ENCODE measurements around the gene TMEM89.

DNA sequence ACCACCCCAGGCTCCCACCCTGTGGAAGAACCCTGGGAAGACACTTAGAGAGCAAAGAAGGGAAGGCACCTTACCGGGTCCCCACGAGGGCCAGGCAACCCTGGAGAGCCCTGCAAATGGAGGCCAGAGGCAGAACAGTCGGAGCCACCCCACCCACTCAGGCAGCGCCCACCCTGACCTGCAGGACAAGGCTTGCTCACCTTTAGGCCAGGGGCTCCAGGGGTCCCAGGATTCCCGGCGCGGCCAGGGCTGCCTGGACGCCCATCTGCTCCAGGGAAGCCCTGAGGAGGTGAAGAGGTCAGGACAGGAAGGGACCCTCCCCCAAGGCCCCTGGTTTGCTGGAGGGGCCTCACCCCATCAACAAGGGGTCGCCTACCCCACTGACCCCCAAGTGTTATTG is 36.7 kb downstream of the TMEM89 start:
- no peak for TF ChIP-seq SUZ12 (IDR thresholded peaks at IDR 0.05; ENCODE audit: extremely low read depth, insufficient read depth, insufficient read length)
- TF ChIP-seq YY1 (IDR thresholded peaks at IDR 0.05; ENCODE audit: insufficient read depth, insufficient read length): no peak

Measured in NT2/D1 (cell line).